HCT116 (cell line): ENCODE results near the gene ITPKB. TPM values are rescaled to one million over a fixed set of nuclear protein-coding genes. Genes with fewer than 3 reads are reported as not detected.

Source experiments
- ATAC-seq: fragments of 200-7000 bp; cut with Tn5 transposase; 2 replicates; pipeline ENCODE4 v1.9.1; 2020; ENCODE audit warnings: mild to moderate bottlenecking, moderate library complexity
- BruUV-seq: library from RNA; stranded (reverse); fragments of 400-500 nt; replicated peaks from 2 replicates; lab custom pipeline; 2021; lab: Mats Ljungman, UMichigan
- CTCF ChIA-PET: fragments of 300-600 bp; sonication (Branson Sonifier 250); formaldehyde crosslinking; loops from one replicate; lab custom pipeline; 2021; ENCODE audit warnings: antibody characterized with exemption; lab: Charles Lee
- POLR2A ChIA-PET: fragments of 300-600, 350-600 bp; sonication (Branson Sonifier 250); formaldehyde crosslinking; loops from one replicate; lab custom pipeline; 2021; ENCODE audit warnings: antibody characterized with exemption; lab: Charles Lee
- RAD21 ChIA-PET, 2 experiments: fragments of 300-600 bp; sonication (Branson Sonifier 250); formaldehyde crosslinking; loops; one replicate each; lab custom pipeline; 2023; ENCODE audit warnings: low total read pairs in 2 of 2; ENCODE audit not compliant: uncharacterized antibody in 2 of 2, unreplicated experiment in 2 of 2, low non-redundant PET in 1 of 2; lab: Charles Lee
- DNase-seq: peaks from one replicate; pipeline ENCODE4 v3.0.0-alpha.2; 2010; ENCODE audit warnings: low read depth, low spot score
- H2AFZ ChIP-seq: fragments of 200-600 bp; shearing (Covaris generic), sonication (generic); 2 replicates; pipeline ENCODE4 v1.6.1; 2017; ENCODE audit warnings: low read depth, mixed run types, mixed read lengths, antibody characterized with exemption, low read length; ENCODE audit not compliant: poor library complexity, severe bottlenecking
- H3K27ac ChIP-seq: 2 replicates; pipeline ENCODE4 v1.5.1; 2012; ENCODE audit warnings: low read depth, low read length
- H3K27me3 ChIP-seq: fragments of 200-600 bp; sonication (generic); 2 replicates; pipeline ENCODE4 v1.6.1; 2016; ENCODE audit warnings: mixed run types, low read length, mixed read lengths; ENCODE audit not compliant: insufficient read depth
- H3K36me3 ChIP-seq, 2 experiments: fragments of 200-500 bp in 1 of 2; fragments of 200-600 bp in 1 of 2; sonication (Bioruptor generic) in 1 of 2; sonication (generic) in 1 of 2; 2 replicates each; pipeline versions ENCODE4 v1.5.1 to v1.6.1; 2014 to 2016; ENCODE audit warnings: low read length in 2 of 2, inconsistent platforms in 1 of 2, mixed read lengths in 1 of 2, mixed run types in 1 of 2; ENCODE audit not compliant: insufficient read depth in 2 of 2, control insufficient read depth in 1 of 2
- H3K4me1 ChIP-seq, 2 experiments: fragments of 200-600 bp in 1 of 2; sonication (generic) in 1 of 2; 2 replicates each; pipeline versions ENCODE4 v1.5.1 to v1.6.1; 2012 to 2017; ENCODE audit warnings: low read length in 2 of 2, inconsistent platforms in 1 of 2, mild to moderate bottlenecking in 1 of 2, mixed read lengths in 1 of 2, mixed run types in 1 of 2, moderate library complexity in 1 of 2; ENCODE audit not compliant: insufficient read depth in 2 of 2, control insufficient read depth in 1 of 2
- H3K4me2 ChIP-seq: fragments of 200-600 bp; sonication (generic); 2 replicates; pipeline ENCODE4 v1.6.1; 2017; ENCODE audit warnings: mixed run types, low read length, mixed read lengths
- H3K4me3 ChIP-seq, 2 experiments: fragments of 200-600 bp in 1 of 2; sonication (generic) in 1 of 2; replicated peaks in 1 of 2; 2 replicates each; pipeline ENCODE4 v1.5.1; 2011 to 2016; ENCODE audit warnings: low read length in 2 of 2, control low read depth in 1 of 2, low read depth in 1 of 2, mild to moderate bottlenecking in 1 of 2, mixed read lengths in 1 of 2, mixed run types in 1 of 2
- H3K79me2 ChIP-seq: fragments of 200-600 bp; sonication (generic); 2 replicates; pipeline ENCODE4 v1.6.1; 2017; ENCODE audit warnings: mild to moderate bottlenecking, mixed run types, low read length, moderate library complexity, mixed read lengths; ENCODE audit not compliant: insufficient read depth
- H3K9ac ChIP-seq: fragments of 200-600 bp; sonication (generic); 2 replicates; pipeline ENCODE4 v1.6.1; 2016; ENCODE audit warnings: low read length, mixed read lengths
- H3K9me2 ChIP-seq: fragments of 200-600 bp; sonication (generic), shearing (Covaris generic); 2 replicates; pipeline ENCODE4 v1.6.1; 2017; ENCODE audit warnings: mixed run types, mild to moderate bottlenecking, moderate library complexity; ENCODE audit not compliant: insufficient read depth
- H3K9me3 ChIP-seq, 2 experiments: fragments of 200-500 bp in 1 of 2; fragments of 200-600 bp in 1 of 2; sonication (Bioruptor generic) in 1 of 2; sonication (generic) in 1 of 2; 2 replicates each; pipeline ENCODE4 v1.6.1; 2014 to 2017; ENCODE audit warnings: low read length in 2 of 2, mixed read lengths in 2 of 2, inconsistent platforms in 1 of 2, low read depth in 1 of 2, mild to moderate bottlenecking in 1 of 2, mixed run types in 1 of 2, moderate library complexity in 1 of 2; ENCODE audit not compliant: control insufficient read depth in 1 of 2, insufficient read depth in 1 of 2
- H4K20me1 ChIP-seq: fragments of 200-600 bp; sonication (generic), shearing (Covaris generic); 2 replicates; pipeline ENCODE4 v1.6.1; 2017; ENCODE audit warnings: mixed run types, mild to moderate bottlenecking, moderate library complexity; ENCODE audit not compliant: insufficient read depth
- CEBPB ChIP-seq: IDR thresholded peaks from 2 replicates; pipeline ENCODE4 v1.6.1; 2012; ENCODE audit warnings: low read depth
- CTCF ChIP-seq, 3 experiments: fragments of 200-600 bp in 1 of 3; sonication (generic) in 1 of 3; IDR thresholded peaks in 2 of 3; conservative IDR thresholded peaks in 1 of 3; 2 replicates each; pipeline ENCODE4 v1.5.1; 2012 to 2017; ENCODE audit warnings: low read depth in 2 of 3, low read length in 2 of 3, antibody characterized with exemption in 1 of 3, borderline replicate concordance in 1 of 3, control low read depth in 1 of 3, mild to moderate bottlenecking in 1 of 3, mixed read lengths in 1 of 3, mixed run types in 1 of 3, moderate library complexity in 1 of 3; ENCODE audit not compliant: insufficient read depth in 1 of 3
- EGR1 ChIP-seq: IDR thresholded peaks from 2 replicates; pipeline ENCODE4 v1.6.1; 2012; ENCODE audit warnings: low read depth
- EZH2 ChIP-seq: fragments of 200-600 bp; sonication (generic); IDR thresholded peaks from 2 replicates; pipeline ENCODE4 v1.6.1; 2017; ENCODE audit warnings: antibody characterized with exemption, mixed run types
- EZH2phosphoT487 ChIP-seq: fragments of 200-600 bp; IDR thresholded peaks from 2 replicates; pipeline ENCODE4 v1.6.1; 2018; ENCODE audit warnings: antibody characterized with exemption, borderline replicate concordance
- FOSL1 ChIP-seq: IDR thresholded peaks from 2 replicates; pipeline ENCODE4 v1.6.1; 2012; ENCODE audit warnings: low read depth
- JUND ChIP-seq: IDR thresholded peaks from 2 replicates; pipeline ENCODE4 v1.6.1; 2012
- MAX ChIP-seq: IDR thresholded peaks from 2 replicates; pipeline ENCODE4 v1.6.1; 2012
- POLR2A ChIP-seq: IDR thresholded peaks from 2 replicates; pipeline ENCODE4 v1.7.0; 2011; ENCODE audit warnings: borderline replicate concordance; ENCODE audit not compliant: insufficient read depth, insufficient read length; ENCODE audit errors: extremely low read depth
- POLR2AphosphoS5 ChIP-seq: IDR thresholded peaks from 2 replicates; pipeline ENCODE4 v1.6.1; 2011; ENCODE audit warnings: mild to moderate bottlenecking, low read depth, low read length, moderate library complexity
- SIN3A ChIP-seq: IDR thresholded peaks from 2 replicates; pipeline ENCODE4 v1.6.1; 2012; ENCODE audit warnings: low read depth
- SRF ChIP-seq: IDR thresholded peaks from 2 replicates; pipeline ENCODE4 v1.6.1; 2012; ENCODE audit warnings: low read depth
- TCF7L2 ChIP-seq: IDR thresholded peaks from 2 replicates; pipeline ENCODE4 v1.7.0; 2011; ENCODE audit warnings: borderline replicate concordance, inconsistent platforms; ENCODE audit not compliant: insufficient read depth, insufficient read length; ENCODE audit errors: extremely low read depth
- ZNF274 ChIP-seq: fragments of 200-500 bp; sonication (Bioruptor generic); IDR thresholded peaks from 2 replicates; pipeline ENCODE4 v1.6.1; 2014; ENCODE audit warnings: mild to moderate bottlenecking, low read depth, low read length, inconsistent platforms
- intact Hi-C: fragments of 100-400 bp; cut with micrococcal nuclease; formaldehyde crosslinking; loops from 2 replicates; pipeline ENCODE4 v1.10.0; 2022
- total RNA-seq: library from RNA; stranded (reverse); gene quantifications from one replicate; pipeline ENCODE4 v1.2.1, GENCODE V29; 2021; ENCODE audit not compliant: unreplicated experiment

The ITPKB gene
- total RNA-seq, 1 experiment from 2014 or later: 4.4 TPM

- ChIA-PET POLR2A (no interaction called here), RAD21 (no interaction called here)
- ATAC-seq: no peak
- no peaks in the 10 kb centered on the region for H3K79me2 ChIP-seq
- H3K27ac ChIP-seq: no peak overlapping the region
- no peak overlapping the region for H2AFZ ChIP-seq
- H3K9ac ChIP-seq: no peak overlapping the region
- no peak overlapping the region for H3K4me3 ChIP-seq
- H3K9me3 ChIP-seq: no peaks in the 10 kb centered on the region
- no peaks in the 10 kb centered on the region for H3K27me3 ChIP-seq
- TF ChIP-seq SRF: no peak
- no peak for TF ChIP-seq ZNF274
- TF ChIP-seq CEBPB: no peak
- TF ChIP-seq JUND: no peak
- TF ChIP-seq EGR1: no peak
- TF ChIP-seq CTCF (IDR thresholded peaks at IDR 0.05 in 2 of 3, conservative IDR thresholded peaks at IDR 0.05 in 1 of 3; ENCODE audit: borderline replicate concordance in 1 of 3, insufficient read depth in 1 of 3, low read depth in 2 of 3, low read length in 2 of 3): no peak
- no peak for TF ChIP-seq SIN3A
- no peak for TF ChIP-seq TCF7L2
- TF ChIP-seq POLR2A: no peak
- TF ChIP-seq POLR2AphosphoS5: no peak
- no peak for TF ChIP-seq FOSL1
- TF ChIP-seq EZH2: no peak
- no peak for TF ChIP-seq MAX
- no peak for TF ChIP-seq EZH2phosphoT487
- TF ChIP-seq, all 23 proteins: peak for 0
- intact Hi-C loops: no loop called here
- no TSS peak for BruUV-seq
- Histone ChIP-seq H4K20me1 (no peaks in the 10 kb centered on the region), H3K9me2 (no peaks in the 10 kb centered on the region), H3K36me3 (no peaks in the 10 kb centered on the region), H3K4me1 (no peaks in the 10 kb centered on the region), H3K4me2 (no peak overlapping the region)
- CTCF ChIA-PET: no interaction called here
- no peak for DNase-seq
Observed at GRCh38 chr1:226731257-226731893, 7.7 kb downstream of the ITPKB start.
